Measurements from ENCODE around the gene GFRA1.

GFRA1 gene

GRCh38 chr10:116024271-116024878, 248.6 kb downstream of the GFRA1 start:
- no peak for DNase-seq

GRCh38 chr10:116017405-116017804, 255.6 kb downstream of the GFRA1 start:
- no peak for DNase-seq

GRCh38 chr10:116015583-116016333, 257.2 kb downstream of the GFRA1 start:
- DNase-seq, result no peak

- no peak for DNase-seq
Observed at GRCh38 chr10:116014871-116015582, 258.0 kb downstream of the GFRA1 start.

GRCh38 chr10:116014326-116014725, 258.7 kb downstream of the GFRA1 start:
- no peak for DNase-seq

- DNase-seq, result no peak
Observed at GRCh38 chr10:116011929-116012328, 261.1 kb downstream of the GFRA1 start.

GRCh38 chr10:116007256-116007891, 265.6 kb downstream of the GFRA1 start:
- DNase-seq, result no peak
